H1 (cell line): Measurements from ENCODE around the gene DGKD. TPM values are rescaled to one million over a fixed set of nuclear protein-coding genes. Genes with fewer than 3 reads are reported as not detected.

ENCODE experiments used
- CTCF ChIA-PET: fragments of 300-600 bp; sonication (Branson Sonifier 250); formaldehyde crosslinking; loops from one replicate; lab custom pipeline; 2021; ENCODE audit not compliant: partially characterized antibody; lab: Charles Lee
- POLR2A ChIA-PET: fragments of 300-600 bp; sonication (Branson Sonifier 250); formaldehyde crosslinking; loops from one replicate; lab custom pipeline; 2021; ENCODE audit warnings: inconsistent platforms; ENCODE audit not compliant: partially characterized antibody; lab: Charles Lee
- DNase-seq, 2 experiments: peaks; one replicate each; pipeline versions ENCODE4 v3.0.0 to v3.0.0-alpha.2; 2010 to 2022; ENCODE audit warnings: low spot score in 2 of 2, low read depth in 1 of 2, mixed read lengths in 1 of 2
- FAIRE-seq: peaks from 2 replicates; lab custom pipeline; 2011; peaks lifted over from hg19 to GRCh38; lab: Jason Lieb, UNC
- H2AFZ ChIP-seq: 2 replicates; pipeline ENCODE4 v1.8.1; 2012; ENCODE audit warnings: low read length, inconsistent platforms
- H2AK5ac ChIP-seq: 2 replicates; pipeline ENCODE4 v1.6.1; 2013; ENCODE audit warnings: low read depth, low read length
- H2BK120ac ChIP-seq: replicated peaks from 2 replicates; pipeline ENCODE3; 2013; ENCODE audit warnings: low read depth, low read length, inconsistent platforms
- H2BK12ac ChIP-seq: 2 replicates; pipeline ENCODE4 v1.6.1; 2013; ENCODE audit warnings: low read depth, low read length
- H2BK15ac ChIP-seq: 2 replicates; pipeline ENCODE4 v1.6.1; 2013; ENCODE audit warnings: low read length
- H2BK20ac ChIP-seq: 2 replicates; pipeline ENCODE4 v1.6.1; 2013; ENCODE audit warnings: low read length
- H2BK5ac ChIP-seq: 2 replicates; pipeline ENCODE4 v1.6.1; 2013; ENCODE audit warnings: low read depth, low read length
- H3K14ac ChIP-seq: 2 replicates; pipeline ENCODE4 v1.6.1; 2013; ENCODE audit warnings: inconsistent platforms; ENCODE audit not compliant: insufficient read length
- H3K18ac ChIP-seq: 2 replicates; pipeline ENCODE4 v1.6.1; 2013; ENCODE audit warnings: low read length; ENCODE audit errors: extremely low read depth
- H3K23ac ChIP-seq: 2 replicates; pipeline ENCODE4 v1.6.1; 2013; ENCODE audit warnings: inconsistent platforms; ENCODE audit not compliant: insufficient read length
- H3K23me2 ChIP-seq: 2 replicates; pipeline ENCODE4 v1.6.1; 2013; ENCODE audit warnings: low read depth, low read length
- H3K27ac ChIP-seq: 2 replicates; pipeline ENCODE4 v1.6.1; 2011; ENCODE audit warnings: low read depth, low read length, inconsistent platforms
- H3K27me3 ChIP-seq, 4 experiments: replicated peaks in 1 of 4; 1 replicate in 1 of 4; 2 replicates in 3 of 4; pipeline versions ENCODE4 v1.6.1 to v1.8.1; 2011 to 2013; ENCODE audit warnings: low read length in 3 of 4, mild to moderate bottlenecking in 3 of 4, inconsistent platforms in 2 of 4, mixed read lengths in 2 of 4, moderate library complexity in 1 of 4; ENCODE audit not compliant: control insufficient read depth in 3 of 4, insufficient read depth in 3 of 4; ENCODE audit errors: extremely low read depth in 1 of 4
- H3K36me3 ChIP-seq, 4 experiments: 2 replicates each; pipeline versions ENCODE4 v1.6.1 to v1.8.1; 2011 to 2013; ENCODE audit warnings: mild to moderate bottlenecking in 4 of 4, low read length in 3 of 4, moderate library complexity in 2 of 4, control low read depth in 1 of 4, inconsistent platforms in 1 of 4; ENCODE audit not compliant: insufficient read depth in 4 of 4, control insufficient read depth in 2 of 4
- H3K4ac ChIP-seq: replicated peaks from 2 replicates; pipeline ENCODE3; 2013; ENCODE audit warnings: low read length, low read depth, mixed read lengths, inconsistent platforms; ENCODE audit not compliant: insufficient read length
- H3K4me1 ChIP-seq, 4 experiments: replicated peaks in 1 of 4; 1 replicate in 1 of 4; 2 replicates in 3 of 4; pipeline versions ENCODE4 v1.6.1 to v1.8.1; 2011 to 2013; ENCODE audit warnings: low read length in 3 of 4, inconsistent platforms in 2 of 4, mixed read lengths in 1 of 4; ENCODE audit not compliant: insufficient read depth in 4 of 4, control insufficient read depth in 3 of 4
- H3K4me2 ChIP-seq, 2 experiments: 2 replicates each; pipeline versions ENCODE4 v1.6.1 to v1.8.1; 2011 to 2013; ENCODE audit warnings: low read depth in 2 of 2, low read length in 2 of 2, control low read depth in 1 of 2, inconsistent platforms in 1 of 2, mild to moderate bottlenecking in 1 of 2; ENCODE audit not compliant: insufficient read depth in 1 of 2
- H3K4me3 ChIP-seq, 4 experiments: fragments of 200-600, 300-600 bp in 1 of 4; sonication (generic), shearing (Covaris generic), sonication (Bioruptor Twin) in 1 of 4; 2 replicates each; pipeline versions ENCODE4 v1.5.1 to v1.8.1; 2011 to 2016; ENCODE audit warnings: low read length in 4 of 4, low read depth in 3 of 4, control low read depth in 2 of 4, inconsistent platforms in 2 of 4, mild to moderate bottlenecking in 2 of 4, mixed read lengths in 1 of 4, moderate library complexity in 1 of 4; ENCODE audit not compliant: insufficient read depth in 2 of 4; ENCODE audit errors: extremely low read depth in 1 of 4
- H3K56ac ChIP-seq: replicated peaks from 2 replicates; pipeline ENCODE3; 2013; ENCODE audit warnings: low read depth, mild to moderate bottlenecking, mixed read lengths, low read length, inconsistent platforms; ENCODE audit not compliant: insufficient read length
- H3K79me1 ChIP-seq: 2 replicates; pipeline ENCODE4 v1.6.1; 2013; ENCODE audit warnings: low read depth, low read length, control low read depth
- H3K79me2 ChIP-seq, 2 experiments: 2 replicates each; pipeline versions ENCODE4 v1.6.1 to v1.8.1; 2012 to 2013; ENCODE audit warnings: low read length in 2 of 2, mild to moderate bottlenecking in 2 of 2, inconsistent platforms in 1 of 2; ENCODE audit not compliant: insufficient read depth in 2 of 2, control insufficient read depth in 1 of 2
- H3K9ac ChIP-seq, 4 experiments: replicated peaks in 1 of 4; 1 replicate in 1 of 4; 2 replicates in 3 of 4; pipeline versions ENCODE4 v1.6.1 to v1.8.1; 2011 to 2013; ENCODE audit warnings: low read depth in 3 of 4, low read length in 3 of 4, control low read depth in 2 of 4, mild to moderate bottlenecking in 2 of 4, moderate library complexity in 2 of 4, inconsistent platforms in 1 of 4; ENCODE audit errors: extremely low read depth in 1 of 4
- H3K9me3 ChIP-seq, 2 experiments: 2 replicates each; pipeline versions ENCODE4 v1.6.1 to v1.8.1; 2012 to 2013; ENCODE audit warnings: mild to moderate bottlenecking in 2 of 2, moderate library complexity in 2 of 2, control low read depth in 1 of 2, inconsistent platforms in 1 of 2, low read depth in 1 of 2, low read length in 1 of 2, mixed read lengths in 1 of 2; ENCODE audit not compliant: insufficient read depth in 2 of 2
- H4K20me1 ChIP-seq, 2 experiments: replicated peaks in 1 of 2; 2 replicates each; pipeline versions ENCODE3 to v1.8.1; 2011 to 2013; ENCODE audit warnings: inconsistent platforms in 2 of 2, low read length in 2 of 2, mild to moderate bottlenecking in 1 of 2; ENCODE audit not compliant: insufficient read depth in 2 of 2, control insufficient read depth in 1 of 2
- H4K5ac ChIP-seq: 2 replicates; pipeline ENCODE4 v1.6.1; 2013; ENCODE audit warnings: low read length, low read depth, mixed read lengths, inconsistent platforms; ENCODE audit not compliant: insufficient read length
- H4K8ac ChIP-seq: 2 replicates; pipeline ENCODE4 v1.8.0; 2013; ENCODE audit warnings: mild to moderate bottlenecking, moderate library complexity, low read length, inconsistent platforms; ENCODE audit not compliant: insufficient read depth; ENCODE audit errors: extremely low read depth
- H4K91ac ChIP-seq: replicated peaks from 2 replicates; pipeline ENCODE3; 2013; ENCODE audit warnings: low read length, mixed read lengths, inconsistent platforms; ENCODE audit not compliant: insufficient read length
- CTBP2 ChIP-seq: IDR thresholded peaks from 2 replicates; pipeline ENCODE4 v1.7.0; 2011; ENCODE audit warnings: borderline replicate concordance, mild to moderate bottlenecking, moderate library complexity, mixed read lengths, low read length; ENCODE audit not compliant: insufficient read depth, insufficient read length
- KDM1A ChIP-seq: fragments of 200-600, 300-600 bp; sonication (generic); IDR thresholded peaks from 2 replicates; pipeline ENCODE4 v1.7.1; 2016; ENCODE audit warnings: mild to moderate bottlenecking, low read length, borderline replicate concordance
- NANOG ChIP-seq: IDR thresholded peaks from 2 replicates; pipeline ENCODE4 v1.6.1; 2011; ENCODE audit warnings: low read length, low read depth, mild to moderate bottlenecking, inconsistent platforms; ENCODE audit not compliant: insufficient read depth, poor library complexity, severe bottlenecking
- RAD21 ChIP-seq, 2 experiments: IDR thresholded peaks in 1 of 2; conservative IDR thresholded peaks in 1 of 2; 2 replicates each; pipeline ENCODE4 v1.6.1; 2011; ENCODE audit warnings: low read depth in 2 of 2, low read length in 2 of 2, improper control_type of control experiment in 1 of 2, inconsistent platforms in 1 of 2, mild to moderate bottlenecking in 1 of 2, moderate library complexity in 1 of 2
- RBBP5 ChIP-seq: IDR thresholded peaks from 2 replicates; pipeline ENCODE4 v1.7.1; 2012; ENCODE audit warnings: low read depth, mild to moderate bottlenecking, inconsistent platforms, low read length, moderate library complexity, borderline replicate concordance
- SUZ12 ChIP-seq: fragments of 200-600 bp; sonication (generic); IDR thresholded peaks from 2 replicates; pipeline ENCODE4 v1.6.1; 2012; ENCODE audit warnings: mild to moderate bottlenecking, inconsistent platforms, low read length, moderate library complexity, mixed read lengths
- WGBS, 2 experiments: shearing (Covaris generic) in 1 of 2; methylation state at CpG; one replicate each; pipeline versions ENCODE4 v1.1.6 to v1.1.7; 2013 to 2015; ENCODE audit warnings: low lambda C conversion rate in 2 of 2, mixed read lengths in 2 of 2, inconsistent platforms in 1 of 2, low coverage in 1 of 2, missing lambda C conversion rate in 1 of 2; ENCODE audit not compliant: insufficient replicate concordance in 2 of 2, insufficient coverage in 1 of 2, insufficient read length in 1 of 2; ENCODE audit errors: extremely low coverage in 1 of 2, missing lambda C conversion rate in 1 of 2; 5-methylcytosine and 5-hydroxymethylcytosine counted together
- polyA plus RNA-seq, 7 experiments: library from polyadenylated mRNA; depleted of rRNA in 3 of 7; stranded (reverse) in 5 of 7; unstranded in 2 of 7; fragments of >200 nt in 5 of 7; fragments of 200-250 nt in 2 of 7; gene quantifications; 1 replicate in 5 of 7; 2 replicates in 1 of 7; 4 replicates in 1 of 7; pipeline versions ENCODE4 v1.2.1 to v1.2.3, GENCODE V29; 2011 to 2013; ENCODE audit warnings: missing spikeins in 2 of 7, mixed read lengths in 2 of 7
- total RNA-seq: library from RNA; stranded (reverse); fragmentation: NEBNext Ultra II Directional; extraction: Animal tissue kit (Norgen Biotek cat#: 25700); gene quantifications from 2 replicates; pipeline ENCODE4 v1.2.1, GENCODE V29; 2021
- TF ChIP-seq, protein P1 (sequence below): IDR thresholded peaks from 2 replicates; pipeline ENCODE4 v1.6.1; 2012; ENCODE audit warnings: inconsistent platforms
- TF ChIP-seq, protein P2 (sequence below): IDR thresholded peaks from 2 replicates; pipeline ENCODE4 v1.6.1; 2012; ENCODE audit warnings: inconsistent platforms
- TF ChIP-seq, protein P3 (sequence below), 3 experiments: IDR thresholded peaks; 1 replicate in 2 of 3; 2 replicates in 1 of 3; pipeline versions ENCODE4 v1.5.1 to v1.6.1; 2011; ENCODE audit warnings: low read length in 3 of 3, mild to moderate bottlenecking in 3 of 3, inconsistent platforms in 2 of 3, low read depth in 1 of 3, moderate library complexity in 1 of 3; ENCODE audit not compliant: insufficient read depth in 1 of 3; ENCODE audit errors: control extremely low read depth in 1 of 3

DGKD gene
- total and polyA plus RNA-seq, 2 of the 8 experiments (the other 6 are each of a cell fraction or from before 2014, with no cell fraction given): 7.7 to 30.9 TPM

DNA sequence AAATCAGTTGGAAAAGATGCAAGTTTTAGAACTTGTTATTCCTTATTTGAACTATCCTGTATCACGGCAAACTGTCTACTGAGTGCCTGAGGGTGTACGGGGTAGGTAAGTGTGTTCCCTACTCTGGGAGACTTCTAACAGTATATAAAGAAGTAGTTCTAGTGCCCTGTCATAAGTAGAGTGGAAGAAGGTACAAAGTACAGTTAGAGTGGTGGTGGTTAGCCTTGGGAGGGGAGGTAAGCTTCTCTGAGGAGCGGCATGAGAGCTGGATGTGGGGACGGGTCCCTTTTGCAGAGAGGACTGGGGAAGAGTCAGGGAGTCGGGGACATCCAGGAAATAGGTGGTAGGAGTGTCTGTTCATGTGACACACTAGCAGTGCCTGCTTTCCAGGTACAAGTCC lies 48.5 kb downstream of the DGKD start:
- Histone ChIP-seq H4K91ac (no peak overlapping the region), H3K79me2 (no peaks in the 10 kb centered on the region), H2BK12ac (no peak overlapping the region), H3K4me1 (peaks cover 5 to 10% (median 7%) of the 10 kb centered on the region in 4 experiments; a peak in 5 of 7 replicates), H2BK20ac (no peak overlapping the region), H3K79me1 (no peaks in the 10 kb centered on the region), H3K36me3 (no peaks in the 10 kb centered on the region), H3K4me3 (no peak overlapping the region), H3K4me2 (no peak overlapping the region), H3K23me2 (no peaks in the 10 kb centered on the region), H2BK120ac (no peak overlapping the region), H2BK15ac (no peak overlapping the region), H3K18ac (no peak overlapping the region), H4K8ac (no peak overlapping the region), H2AFZ (no peak overlapping the region), H3K9me3 (no peaks in the 10 kb centered on the region), H3K27ac (no peak overlapping the region), H3K27me3 (no peaks in the 10 kb centered on the region), H2AK5ac (no peak overlapping the region), H3K9ac (no peak overlapping the region), H4K5ac (no peak overlapping the region), H4K20me1 (no peaks in the 10 kb centered on the region), H3K56ac (no peak overlapping the region), H3K4ac (no peak overlapping the region), H2BK5ac (no peak overlapping the region), H3K14ac (no peak overlapping the region), H3K23ac (no peak overlapping the region)
- ChIA-PET CTCF (interaction anchor here (0.6 to 4.0 kb wide), 14 partner anchors 11 to 887 kb away, joined by 3 to 40 read pairs (median 4); no protein-coding TSS in a partner anchor), POLR2A (interaction anchor here (0.6 kb wide), 2 partner anchors 22 to 38 kb away, joined by 4 to 5 read pairs; no protein-coding TSS in a partner anchor)
- 87% methylated on average over 5 of the region's 5 CpGs; no CpG with 5 or more reads in 1 of the 2 experiments for WGBS, 2 experiments
- DNase-seq: no peak
- no peak for FAIRE-seq
- TF ChIP-seq NANOG: no peak
- TF ChIP-seq, protein P1, sequence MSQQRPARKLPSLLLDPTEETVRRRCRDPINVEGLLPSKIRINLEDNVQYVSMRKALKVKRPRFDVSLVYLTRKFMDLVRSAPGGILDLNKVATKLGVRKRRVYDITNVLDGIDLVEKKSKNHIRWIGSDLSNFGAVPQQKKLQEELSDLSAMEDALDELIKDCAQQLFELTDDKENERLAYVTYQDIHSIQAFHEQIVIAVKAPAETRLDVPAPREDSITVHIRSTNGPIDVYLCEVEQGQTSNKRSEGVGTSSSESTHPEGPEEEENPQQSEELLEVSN: no peak
- TF ChIP-seq, protein P2, sequence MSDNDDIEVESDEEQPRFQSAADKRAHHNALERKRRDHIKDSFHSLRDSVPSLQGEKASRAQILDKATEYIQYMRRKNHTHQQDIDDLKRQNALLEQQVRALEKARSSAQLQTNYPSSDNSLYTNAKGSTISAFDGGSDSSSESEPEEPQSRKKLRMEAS: no peak
- no peak for TF ChIP-seq RAD21 (IDR thresholded peaks at IDR 0.05 in 1 of 2, conservative IDR thresholded peaks at IDR 0.05 in 1 of 2; ENCODE audit: low read depth in 2 of 2, low read length in 2 of 2)
- TF ChIP-seq, protein P3, sequence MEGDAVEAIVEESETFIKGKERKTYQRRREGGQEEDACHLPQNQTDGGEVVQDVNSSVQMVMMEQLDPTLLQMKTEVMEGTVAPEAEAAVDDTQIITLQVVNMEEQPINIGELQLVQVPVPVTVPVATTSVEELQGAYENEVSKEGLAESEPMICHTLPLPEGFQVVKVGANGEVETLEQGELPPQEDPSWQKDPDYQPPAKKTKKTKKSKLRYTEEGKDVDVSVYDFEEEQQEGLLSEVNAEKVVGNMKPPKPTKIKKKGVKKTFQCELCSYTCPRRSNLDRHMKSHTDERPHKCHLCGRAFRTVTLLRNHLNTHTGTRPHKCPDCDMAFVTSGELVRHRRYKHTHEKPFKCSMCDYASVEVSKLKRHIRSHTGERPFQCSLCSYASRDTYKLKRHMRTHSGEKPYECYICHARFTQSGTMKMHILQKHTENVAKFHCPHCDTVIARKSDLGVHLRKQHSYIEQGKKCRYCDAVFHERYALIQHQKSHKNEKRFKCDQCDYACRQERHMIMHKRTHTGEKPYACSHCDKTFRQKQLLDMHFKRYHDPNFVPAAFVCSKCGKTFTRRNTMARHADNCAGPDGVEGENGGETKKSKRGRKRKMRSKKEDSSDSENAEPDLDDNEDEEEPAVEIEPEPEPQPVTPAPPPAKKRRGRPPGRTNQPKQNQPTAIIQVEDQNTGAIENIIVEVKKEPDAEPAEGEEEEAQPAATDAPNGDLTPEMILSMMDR (IDR thresholded peaks at IDR 0.05; ENCODE audit: control extremely low read depth in 1 of 3, insufficient read depth in 1 of 3, low read depth in 1 of 3, low read length in 3 of 3): no peak
- TF ChIP-seq RBBP5: no peak
- no peak for TF ChIP-seq KDM1A
- TF ChIP-seq SUZ12: no peak
- no peak for TF ChIP-seq CTBP2
